Mesenchymal stem cell (in vitro differentiated cells and primary cell): ENCODE results near the gene GLDC.

ENCODE experiments used
- DNase-seq: peaks from one replicate; pipeline ENCODE4 v3.0.0-alpha.2; 2013
- H2AFZ ChIP-seq: one replicate; pipeline ENCODE4 v1.6.1; 2013; ENCODE audit warnings: low read depth, mild to moderate bottlenecking, control low read depth, inconsistent platforms, low read length, moderate library complexity
- H2AK5ac ChIP-seq: 2 replicates; pipeline ENCODE4 v1.6.1; 2013; ENCODE audit warnings: low read length, moderate library complexity, mild to moderate bottlenecking, inconsistent platforms; ENCODE audit not compliant: severe bottlenecking
- H2BK120ac ChIP-seq: one replicate; pipeline ENCODE4 v1.6.1; 2013; ENCODE audit warnings: low read depth, mild to moderate bottlenecking, inconsistent platforms, low read length, moderate library complexity
- H2BK12ac ChIP-seq, 2 experiments: one replicate each; pipeline ENCODE4 v1.6.1; 2013; ENCODE audit warnings: inconsistent platforms in 2 of 2, low read length in 2 of 2, mild to moderate bottlenecking in 2 of 2, moderate library complexity in 2 of 2, control low read depth in 1 of 2
- H2BK15ac ChIP-seq: one replicate; pipeline ENCODE4 v1.6.1; 2013; ENCODE audit warnings: mild to moderate bottlenecking, low read depth, inconsistent platforms; ENCODE audit not compliant: poor library complexity, severe bottlenecking
- H2BK5ac ChIP-seq: 2 replicates; pipeline ENCODE4 v1.6.1; 2013; ENCODE audit warnings: low read depth, mild to moderate bottlenecking, low read length, control low read depth, inconsistent platforms; ENCODE audit not compliant: poor library complexity, severe bottlenecking
- H3K14ac ChIP-seq, 2 experiments: one replicate each; pipeline ENCODE4 v1.6.1; 2013; ENCODE audit warnings: inconsistent platforms in 2 of 2, low read length in 2 of 2, control low read depth in 1 of 2, mild to moderate bottlenecking in 1 of 2, moderate library complexity in 1 of 2
- H3K18ac ChIP-seq, 2 experiments: one replicate each; pipeline ENCODE4 v1.6.1; 2013; ENCODE audit warnings: inconsistent platforms in 2 of 2, low read length in 2 of 2, control low read depth in 1 of 2, low read depth in 1 of 2, mild to moderate bottlenecking in 1 of 2
- H3K23ac ChIP-seq, 2 experiments: one replicate each; pipeline ENCODE4 v1.6.1; 2013; ENCODE audit warnings: inconsistent platforms in 2 of 2, low read length in 2 of 2, mild to moderate bottlenecking in 2 of 2, moderate library complexity in 2 of 2, control low read depth in 1 of 2
- H3K27ac ChIP-seq: 2 replicates; pipeline ENCODE4 v1.5.1; 2013; ENCODE audit warnings: mild to moderate bottlenecking, moderate library complexity, low read length, control low read depth, inconsistent platforms; ENCODE audit not compliant: poor library complexity, severe bottlenecking
- H3K27me3 ChIP-seq, 2 experiments: 2 replicates each; pipeline versions ENCODE4 v1.6.1 to v1.7.0; 2013; ENCODE audit warnings: low read length in 2 of 2, mild to moderate bottlenecking in 2 of 2, moderate library complexity in 2 of 2, control low read depth in 1 of 2, inconsistent platforms in 1 of 2; ENCODE audit not compliant: control insufficient read depth in 1 of 2, insufficient read depth in 1 of 2
- H3K36me3 ChIP-seq, 2 experiments: 2 replicates each; pipeline versions ENCODE4 v1.6.1 to v1.7.0; 2013; ENCODE audit warnings: low read length in 2 of 2, control low read depth in 1 of 2, inconsistent platforms in 1 of 2, low read depth in 1 of 2, mild to moderate bottlenecking in 1 of 2; ENCODE audit not compliant: insufficient read depth in 2 of 2, control insufficient read depth in 1 of 2
- H3K4ac ChIP-seq, 2 experiments: one replicate each; pipeline ENCODE4 v1.6.1; 2013; ENCODE audit warnings: inconsistent platforms in 2 of 2, low read length in 2 of 2, mild to moderate bottlenecking in 2 of 2, moderate library complexity in 2 of 2, control low read depth in 1 of 2, low read depth in 1 of 2
- H3K4me1 ChIP-seq: 2 replicates; pipeline ENCODE4 v1.6.1; 2013; ENCODE audit warnings: low read depth, low read length, control low read depth; ENCODE audit not compliant: control insufficient read depth, insufficient read depth
- H3K4me2 ChIP-seq: 2 replicates; pipeline ENCODE4 v1.6.1; 2013; ENCODE audit warnings: low read length, mild to moderate bottlenecking, inconsistent platforms; ENCODE audit not compliant: poor library complexity, severe bottlenecking
- H3K4me3 ChIP-seq, 2 experiments: 2 replicates each; pipeline versions ENCODE4 v1.5.1 to v1.7.0; 2013; ENCODE audit warnings: low read length in 2 of 2, mild to moderate bottlenecking in 2 of 2, control low read depth in 1 of 2, low read depth in 1 of 2; ENCODE audit not compliant: insufficient read depth in 1 of 2
- H3K79me1 ChIP-seq: replicated peaks from 2 replicates; pipeline ENCODE4 v1.6.1; 2013; ENCODE audit warnings: mild to moderate bottlenecking, control low read depth, low read length, inconsistent platforms; ENCODE audit not compliant: poor library complexity, severe bottlenecking
- H3K9ac ChIP-seq: 2 replicates; pipeline ENCODE4 v1.7.0; 2013; ENCODE audit warnings: mild to moderate bottlenecking, low read length, moderate library complexity
- H3K9me3 ChIP-seq: 2 replicates; pipeline ENCODE4 v1.7.0; 2013; ENCODE audit warnings: mild to moderate bottlenecking, low read length; ENCODE audit not compliant: control insufficient read depth
- H4K8ac ChIP-seq: one replicate; pipeline ENCODE4 v1.6.1; 2013; ENCODE audit warnings: inconsistent platforms, mild to moderate bottlenecking, low read length, moderate library complexity
- H4K91ac ChIP-seq: one replicate; pipeline ENCODE4 v1.6.1; 2013; ENCODE audit warnings: mild to moderate bottlenecking, low read length, inconsistent platforms
- WGBS: methylation state at CpG from one replicate; pipeline ENCODE4 v1.1.7; 2013; ENCODE audit warnings: mixed read lengths; 5-methylcytosine and 5-hydroxymethylcytosine counted together

The GLDC gene

DNA sequence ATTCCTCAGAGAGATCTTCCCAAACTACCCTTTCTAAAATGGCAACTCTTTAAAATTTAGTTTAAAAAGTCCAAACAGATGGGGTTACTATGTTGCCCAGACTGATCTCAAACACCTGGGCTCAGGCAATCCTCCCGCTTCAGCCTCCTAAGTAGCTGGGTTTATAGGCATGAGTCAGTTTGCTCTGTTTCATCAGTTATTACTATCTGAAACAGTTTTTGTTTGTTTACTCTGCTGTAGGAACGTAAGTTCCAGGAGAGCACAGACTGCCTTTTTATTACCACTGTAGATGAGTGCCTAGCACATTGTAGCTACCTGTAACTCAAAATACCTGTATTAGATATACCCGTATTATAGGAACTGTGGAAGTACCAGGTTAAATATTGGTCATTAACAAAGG lies 143.1 kb downstream of the GLDC start:
- Histone ChIP-seq H3K18ac (no peak overlapping the region), H2BK120ac (no peak overlapping the region), H4K8ac (no peak overlapping the region), H3K23ac (no peak overlapping the region), H3K14ac (no peak overlapping the region), H3K4me1 (peaks cover 3% of the 10 kb centered on the region), H3K9me3 (no peaks in the 10 kb centered on the region), H2BK12ac (no peak overlapping the region), H3K27ac (no peak overlapping the region), H2AK5ac (no peak overlapping the region), H4K91ac (no peak overlapping the region), H3K4me3 (no peak overlapping the region), H2BK5ac (no peak overlapping the region), H3K4me2 (no peak overlapping the region), H3K27me3 (no peaks in the 10 kb centered on the region), H2AFZ (no peak overlapping the region), H3K36me3 (peaks cover 9 to 91% of the 10 kb centered on the region in 2 experiments), H3K79me1 (peaks cover 19% of the 10 kb centered on the region), H2BK15ac (no peak overlapping the region), H3K4ac (no peak overlapping the region), H3K9ac (no peak overlapping the region)
- peak; percentile 37 for DNase-seq
- 45% methylated on average over 1 of the region's 3 CpGs for WGBS

DNA sequence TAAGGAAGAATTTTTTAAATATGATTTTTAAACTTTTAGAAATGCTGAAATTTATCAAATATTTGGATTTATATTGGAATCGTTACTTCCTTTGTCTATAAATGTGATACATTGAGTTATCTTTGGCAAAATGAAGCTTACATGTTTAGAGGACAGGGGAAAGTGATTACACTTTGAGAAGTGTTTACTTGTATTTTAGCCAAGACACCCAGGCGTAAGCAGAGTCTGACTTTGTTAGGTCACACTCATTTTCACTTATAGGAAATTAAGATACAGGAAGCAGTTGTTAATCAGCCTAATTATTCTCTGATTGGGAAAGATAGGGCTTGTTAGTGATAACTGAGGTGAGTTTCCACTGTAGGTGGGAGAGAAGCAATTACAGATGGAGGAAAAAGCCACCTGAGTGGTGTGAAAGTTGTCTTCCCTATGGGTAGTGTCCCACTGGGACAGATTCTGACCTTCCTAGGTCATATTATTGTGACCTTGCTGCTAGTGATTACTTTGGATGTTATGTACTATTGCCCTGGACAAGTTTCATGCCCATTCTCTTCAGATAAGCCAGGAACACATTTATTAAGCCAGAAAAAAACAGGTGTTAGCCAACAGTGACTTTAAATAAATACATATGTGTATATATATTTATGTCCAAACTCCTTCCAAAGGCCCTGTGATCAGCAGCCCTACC lies 143.9 kb downstream of the GLDC start:
- Histone ChIP-seq H3K23ac (no peak overlapping the region), H3K14ac (no peak overlapping the region), H3K4ac (no peak overlapping the region), H3K4me3 (no peak overlapping the region), H3K9me3 (no peaks in the 10 kb centered on the region), H2BK15ac (no peak overlapping the region), H4K91ac (no peak overlapping the region), H3K36me3 (peaks cover 7 to 91% of the 10 kb centered on the region in 2 experiments), H3K79me1 (peaks cover 20% of the 10 kb centered on the region), H3K27ac (no peak overlapping the region), H3K18ac (no peak overlapping the region), H2BK120ac (no peak overlapping the region), H2AK5ac (no peak overlapping the region), H2BK5ac (no peak overlapping the region), H3K9ac (no peak overlapping the region), H4K8ac (no peak overlapping the region), H2BK12ac (no peak overlapping the region), H3K4me1 (peaks cover 3% of the 10 kb centered on the region), H3K27me3 (no peaks in the 10 kb centered on the region), H2AFZ (no peak overlapping the region), H3K4me2 (no peak overlapping the region)
- DNase-seq, result no peak
- WGBS, result 100% methylated on average over 1 of the region's 2 CpGs

DNA sequence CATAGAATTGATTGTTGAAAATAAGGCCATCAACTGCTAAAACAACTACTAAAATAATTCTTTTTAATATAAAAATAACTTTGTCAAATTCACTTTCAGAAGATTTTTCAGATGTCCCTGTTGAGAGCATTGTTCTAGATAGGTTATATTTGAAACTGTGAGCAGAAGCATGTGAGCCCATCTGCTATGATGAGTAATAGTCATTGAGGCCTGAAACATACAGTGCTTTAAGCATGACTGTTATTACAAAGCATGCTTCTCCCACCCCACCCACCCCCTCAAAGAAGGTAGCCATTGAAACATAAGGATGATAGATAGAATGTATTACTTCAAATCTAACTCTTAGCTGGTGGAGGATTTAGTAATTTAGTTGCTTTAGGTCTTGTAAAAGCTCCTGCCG lies 146.5 kb downstream of the GLDC start:
- no peak overlapping the region for H2BK120ac ChIP-seq
- peak overlapping the region; percentile 68 for H3K27ac ChIP-seq
- no peaks in the 10 kb centered on the region for H3K27me3 ChIP-seq
- no peaks in the 10 kb centered on the region for H3K9me3 ChIP-seq
- H3K9ac ChIP-seq, result peak overlapping the region; percentile 78
- no peak overlapping the region for H4K8ac ChIP-seq
- no peak overlapping the region for H3K23ac ChIP-seq
- H3K4me3 ChIP-seq, result no peak overlapping the region
- no peak overlapping the region for H2BK5ac ChIP-seq
- no peak overlapping the region for H2BK12ac ChIP-seq
- no peak overlapping the region for H2BK15ac ChIP-seq
- no peak overlapping the region for H2AFZ ChIP-seq
- peaks cover 3% of the 10 kb centered on the region for H3K4me1 ChIP-seq
- H3K36me3 ChIP-seq, result peaks cover 3 to 93% of the 10 kb centered on the region in 2 experiments
- peak; percentile 18 for DNase-seq
- peaks cover 18% of the 10 kb centered on the region for H3K79me1 ChIP-seq
- H3K4me2 ChIP-seq, result no peak overlapping the region
- H4K91ac ChIP-seq, result no peak overlapping the region
- H3K4ac ChIP-seq, result no peak overlapping the region
- no peak overlapping the region for H3K14ac ChIP-seq
- no peak overlapping the region for H3K18ac ChIP-seq
- WGBS, result no CpG with 5 or more reads among the region's 1 CpG
- no peak overlapping the region for H2AK5ac ChIP-seq

DNA sequence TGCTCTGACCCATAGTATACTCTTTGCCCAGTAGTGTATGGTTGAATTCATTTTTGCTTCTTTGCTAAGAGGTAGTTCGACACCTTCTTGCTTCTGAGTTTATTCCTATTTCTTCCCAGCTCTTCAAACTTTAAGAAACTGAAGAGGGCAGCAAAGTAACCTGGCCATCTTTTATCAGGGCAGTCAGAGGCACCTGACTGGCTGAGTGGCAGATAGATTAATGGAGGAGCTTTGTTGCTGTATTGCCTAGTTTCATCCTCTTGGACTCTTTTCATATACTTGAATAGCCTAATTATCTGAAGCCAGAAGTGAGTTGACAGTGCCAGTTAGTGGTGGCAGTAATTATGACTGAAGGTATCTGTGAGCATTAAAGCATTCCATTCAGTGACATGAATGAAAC lies 150.1 kb downstream of the GLDC start:
- H3K14ac ChIP-seq, result no peak overlapping the region
- H3K36me3 ChIP-seq, result peaks cover 3 to 95% of the 10 kb centered on the region in 2 experiments
- H3K4me2 ChIP-seq, result no peak overlapping the region
- no peak overlapping the region for H3K27ac ChIP-seq
- no CpG with 5 or more reads among the region's 1 CpG for WGBS
- H3K4ac ChIP-seq, result no peak overlapping the region
- no peaks in the 10 kb centered on the region for H3K9me3 ChIP-seq
- no peak overlapping the region for H2BK15ac ChIP-seq
- H3K18ac ChIP-seq, result no peak overlapping the region
- H2BK5ac ChIP-seq, result no peak overlapping the region
- no peak overlapping the region for H2AK5ac ChIP-seq
- no peak for DNase-seq
- H3K27me3 ChIP-seq, result no peaks in the 10 kb centered on the region
- peaks cover 4% of the 10 kb centered on the region for H3K4me1 ChIP-seq
- no peak overlapping the region for H2AFZ ChIP-seq
- no peak overlapping the region for H3K4me3 ChIP-seq
- no peak overlapping the region for H3K23ac ChIP-seq
- no peak overlapping the region for H4K8ac ChIP-seq
- no peak overlapping the region for H3K9ac ChIP-seq
- H2BK12ac ChIP-seq, result no peak overlapping the region
- H2BK120ac ChIP-seq, result no peak overlapping the region
- H3K79me1 ChIP-seq, result peaks cover 19% of the 10 kb centered on the region
- H4K91ac ChIP-seq, result no peak overlapping the region
